HEK293T (cell line): Measurements from ENCODE around the gene ABCB4.

Experiments used
- CTCF ChIA-PET: fragments of 350-600 bp; formaldehyde crosslinking; extraction: SDS; loops from one replicate; lab custom pipeline; 2021; ENCODE audit warnings: antibody characterized with exemption, inconsistent platforms; lab: Yijun Ruan, JAX
- POLR2A ChIA-PET: fragments of 350-600 bp; formaldehyde crosslinking; extraction: SDS; loops from one replicate; lab custom pipeline; 2020; ENCODE audit warnings: antibody characterized with exemption, inconsistent platforms; lab: Yijun Ruan, JAX
- DNase-seq: peaks from one replicate; pipeline ENCODE4 v3.0.0; 2012; ENCODE audit warnings: mixed read lengths; ENCODE audit errors: extremely low spot score
- ARNT ChIP-seq: fragments of 450-650 bp; IDR thresholded peaks from 2 replicates; pipeline ENCODE4 v1.6.1; 2017; ENCODE audit warnings: mild to moderate bottlenecking
- BHLHE40 ChIP-seq: fragments of 450-650 bp; IDR thresholded peaks from 2 replicates; pipeline ENCODE4 v1.6.1; 2016; ENCODE audit warnings: mild to moderate bottlenecking, moderate library complexity, borderline replicate concordance
- CTBP1 ChIP-seq: fragments of 450-650 bp; IDR thresholded peaks from 2 replicates; pipeline ENCODE4 v1.6.1; 2016; ENCODE audit warnings: borderline replicate concordance
- ELF4 ChIP-seq: fragments of 450-650 bp; IDR thresholded peaks from 2 replicates; pipeline ENCODE4 v1.6.1; 2017; ENCODE audit warnings: antibody characterized with exemption
- FOXA1 ChIP-seq: fragments of 450-650 bp; IDR thresholded peaks from 2 replicates; pipeline ENCODE4 v1.6.1; 2016; ENCODE audit warnings: mild to moderate bottlenecking
- FOXK2 ChIP-seq: fragments of 450-650 bp; IDR thresholded peaks from 2 replicates; pipeline ENCODE4 v1.6.1; 2016; ENCODE audit warnings: mild to moderate bottlenecking
- FOXM1 ChIP-seq: fragments of 450-650 bp; IDR thresholded peaks from 2 replicates; pipeline ENCODE4 v1.6.1; 2017; ENCODE audit warnings: mild to moderate bottlenecking, borderline replicate concordance
- HDGF ChIP-seq: fragments of 450-650 bp; IDR thresholded peaks from 2 replicates; pipeline ENCODE4 v1.6.1; 2017; ENCODE audit warnings: antibody characterized with exemption, borderline replicate concordance
- L3MBTL2 ChIP-seq: fragments of 450-650 bp; conservative IDR thresholded peaks from 2 replicates; pipeline ENCODE4 v1.6.1; 2016; ENCODE audit warnings: mild to moderate bottlenecking
- LEF1 ChIP-seq: fragments of 450-650 bp; IDR thresholded peaks from 2 replicates; pipeline ENCODE4 v1.6.1; 2017; ENCODE audit warnings: mild to moderate bottlenecking, borderline replicate concordance
- NFRKB ChIP-seq: fragments of 450-650 bp; IDR thresholded peaks from 2 replicates; pipeline ENCODE4 v1.6.1; 2016; ENCODE audit warnings: mild to moderate bottlenecking, moderate library complexity
- PKNOX1 ChIP-seq: fragments of 450-650 bp; IDR thresholded peaks from 2 replicates; pipeline ENCODE4 v1.6.1; 2016
- SP1 ChIP-seq: fragments of 450-650 bp; IDR thresholded peaks from 2 replicates; pipeline ENCODE4 v1.6.1; 2017
- SUZ12 ChIP-seq: fragments of 450-650 bp; IDR thresholded peaks from 2 replicates; pipeline ENCODE4 v1.6.1; 2016; ENCODE audit warnings: mild to moderate bottlenecking
- TARDBP ChIP-seq: fragments of 450-650 bp; IDR thresholded peaks from 2 replicates; pipeline ENCODE4 v1.6.1; 2016
- ZNF384 ChIP-seq: fragments of 450-650 bp; IDR thresholded peaks from 2 replicates; pipeline ENCODE4 v1.6.1; 2016

The ABCB4 gene

DNA sequence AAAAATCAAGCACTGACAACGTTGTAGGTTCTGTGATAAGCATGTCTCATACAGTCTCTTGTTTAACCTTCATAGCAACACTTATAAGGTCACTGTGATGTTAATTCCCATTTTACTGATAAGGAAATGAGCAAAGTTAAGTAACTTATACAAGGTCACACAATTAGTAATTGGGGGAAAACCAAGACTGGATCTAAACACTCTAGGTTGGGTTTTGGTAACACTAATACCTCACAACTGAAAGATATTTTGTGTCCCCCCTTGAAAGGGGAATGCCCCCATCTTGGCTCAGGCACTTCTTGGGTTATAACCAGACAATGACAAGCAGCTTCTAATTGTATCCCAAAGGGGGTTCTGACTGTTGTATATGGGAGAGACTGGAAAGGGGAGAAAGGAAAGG, 36.0 kb upstream of the ABCB4 start:
- TF ChIP-seq TARDBP: no peak
- TF ChIP-seq NFRKB: no peak
- no peak for TF ChIP-seq LEF1
- TF ChIP-seq FOXM1: no peak
- no peak for TF ChIP-seq BHLHE40
- TF ChIP-seq FOXK2: no peak
- no peak for TF ChIP-seq CTBP1
- no peak for TF ChIP-seq PKNOX1
- no peak for TF ChIP-seq SP1
- TF ChIP-seq ZNF384: no peak
- no peak for TF ChIP-seq SUZ12
- TF ChIP-seq HDGF: no peak
- TF ChIP-seq ARNT: no peak
- no peak for TF ChIP-seq ELF4
- no peak for TF ChIP-seq L3MBTL2
- no peak for TF ChIP-seq FOXA1
- CTCF ChIA-PET: no interaction called here
- no peak for DNase-seq
- POLR2A ChIA-PET: no interaction called here

GRCh38 chr7:87510411-87510875, 35.0 kb upstream of the ABCB4 start:
- DNase-seq: no peak
- CTCF ChIA-PET: no interaction called here
- POLR2A ChIA-PET: no interaction called here
- TF ChIP-seq PKNOX1: no peak
- no peak for TF ChIP-seq L3MBTL2
- TF ChIP-seq ELF4: no peak
- no peak for TF ChIP-seq HDGF
- no peak for TF ChIP-seq FOXA1
- no peak for TF ChIP-seq LEF1
- no peak for TF ChIP-seq BHLHE40
- no peak for TF ChIP-seq ARNT
- TF ChIP-seq TARDBP: no peak

DNA sequence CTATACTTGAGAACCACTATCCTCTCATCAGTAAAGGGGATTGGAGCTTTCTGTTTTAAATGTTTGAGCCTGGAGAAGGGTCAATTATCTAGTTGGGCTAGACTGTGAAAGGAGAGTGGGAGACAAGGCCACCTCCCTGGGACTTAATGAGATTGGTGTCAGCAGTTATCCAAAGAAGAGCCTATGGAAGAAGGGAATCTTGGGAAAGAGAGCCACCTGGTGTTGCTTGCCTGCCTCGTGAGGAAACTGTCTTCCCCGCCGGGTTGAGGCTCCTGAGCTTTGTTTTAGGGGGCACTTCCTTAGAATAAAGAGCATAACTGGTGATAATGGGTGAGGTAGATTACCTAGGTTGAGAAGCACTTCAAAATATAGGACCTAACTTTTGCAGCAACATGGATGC, 32.0 kb upstream of the ABCB4 start:
- ChIA-PET POLR2A (no interaction called here), CTCF (interaction anchor here (0.8 to 1.4 kb wide), 4 partner anchors 67 to 188 kb away, joined by 3 to 5 read pairs (median 4); no protein-coding TSS in a partner anchor)

GRCh38 chr7:87506246-87507180, 31.0 kb upstream of the ABCB4 start:
- DNase-seq: no peak
- ChIA-PET POLR2A (no interaction called here), CTCF (interaction anchor here (0.5 to 1.4 kb wide), 4 partner anchors 10 to 417 kb away, joined by 3 to 4 read pairs (median 4); no protein-coding TSS in a partner anchor)
- TF ChIP-seq PKNOX1 (no peak), BHLHE40 (no peak), NFRKB (no peak), ZNF384 (no peak), L3MBTL2 (no peak), ELF4 (no peak), ARNT (no peak), FOXK2 (no peak), CTBP1 (no peak), HDGF (no peak), LEF1 (no peak), SUZ12 (no peak), TARDBP (no peak), FOXM1 (no peak), FOXA1 (no peak), SP1 (no peak)

More for the DNA sequence above, 32.0 kb upstream of the ABCB4 start:
- no peak for DNase-seq
- no peak for TF ChIP-seq FOXA1
- no peak for TF ChIP-seq ELF4
- no peak for TF ChIP-seq ARNT
- TF ChIP-seq L3MBTL2: no peak
- TF ChIP-seq PKNOX1: no peak
- no peak for TF ChIP-seq FOXM1
- TF ChIP-seq NFRKB: no peak
- TF ChIP-seq HDGF: no peak
- TF ChIP-seq BHLHE40: no peak
- no peak for TF ChIP-seq SP1
- TF ChIP-seq FOXK2: no peak
- no peak for TF ChIP-seq ZNF384
- no peak for TF ChIP-seq SUZ12
- TF ChIP-seq CTBP1: no peak
- no peak for TF ChIP-seq TARDBP
- TF ChIP-seq LEF1: no peak
